SKM-1 treated with dmso at 0.1 percent for 144 hours (cell line): Measurements from ENCODE around the gene PAAF1.

Experiments used
- DNase-seq: peaks from one replicate; lab custom pipeline; 2025; ENCODE audit not compliant: unreplicated experiment; lab: John Stamatoyannopoulos, UW

PAAF1 gene

GRCh38 chr11:73944085-73944484 is 67.3 kb downstream of the PAAF1 start:
- no peak for DNase-seq

GRCh38 chr11:73944901-73945300 is 68.1 kb downstream of the PAAF1 start:
- no peak for DNase-seq

- no peak for DNase-seq
These were observed 68.6 kb downstream of the PAAF1 start for GRCh38 chr11:73945396-73945795.

GRCh38 chr11:73946798-73947458 is 70.1 kb downstream of the PAAF1 start:
- no peak for DNase-seq

GRCh38 chr11:73949246-73949645 is 72.4 kb downstream of the PAAF1 start:
- no peak for DNase-seq

- DNase-seq: no peak
These were observed 73.1 kb downstream of the PAAF1 start for GRCh38 chr11:73949912-73950311.

GRCh38 chr11:73950869-73951710 is 74.3 kb downstream of the PAAF1 start, which contains the start of gene DNAJB13:
DNAJB13 (plus strand) TSS chr11:73951026; CDS start chr11:73951070, 44 bp downstream.
- peak; percentile 62 for DNase-seq

GRCh38 chr11:73951797-73952196 is 75.0 kb downstream of the PAAF1 start:
- no peak for DNase-seq

GRCh38 chr11:73956876-73957653 is 80.3 kb downstream of the PAAF1 start:
- no peak for DNase-seq

- no peak for DNase-seq
These were observed 81.0 kb downstream of the PAAF1 start for GRCh38 chr11:73957654-73958361.

GRCh38 chr11:73958521-73959141 is 81.8 kb downstream of the PAAF1 start:
- no peak for DNase-seq

GRCh38 chr11:73961321-73961720 is 84.5 kb downstream of the PAAF1 start:
- no peak for DNase-seq

- no peak for DNase-seq
These were observed 85.4 kb downstream of the PAAF1 start for GRCh38 chr11:73962101-73962705.

GRCh38 chr11:73963861-73964260 is 87.1 kb downstream of the PAAF1 start:
- no peak for DNase-seq

GRCh38 chr11:73965076-73965763 is 88.4 kb downstream of the PAAF1 start:
- DNase-seq: no peak

GRCh38 chr11:73965764-73966121 is 88.9 kb downstream of the PAAF1 start:
- no peak for DNase-seq

- DNase-seq: no peak
These were observed 91.7 kb downstream of the PAAF1 start for GRCh38 chr11:73968356-73968966.

GRCh38 chr11:73969091-73969490 is 92.3 kb downstream of the PAAF1 start:
- no peak for DNase-seq
